HG03135 (cell line): ENCODE data around the gene TSBP1.
"Not testable (repeated sequence)": the region's sequence is repeated elsewhere in the genome, so short reads cannot be mapped to it uniquely, and the experiment has no call there.

Experiments used
- ATAC-seq: cut with Tn5 transposase; IDR thresholded peaks from one replicate; pipeline ENCODE4 v1.9.1; 2021; ENCODE audit warnings: mild to moderate bottlenecking, moderate library complexity; ENCODE audit not compliant: unreplicated experiment

The TSBP1 gene

GRCh38 chr6:32291543-32291942, 80.2 kb downstream of the TSBP1 start:
- ATAC-seq = no peak

DNA sequence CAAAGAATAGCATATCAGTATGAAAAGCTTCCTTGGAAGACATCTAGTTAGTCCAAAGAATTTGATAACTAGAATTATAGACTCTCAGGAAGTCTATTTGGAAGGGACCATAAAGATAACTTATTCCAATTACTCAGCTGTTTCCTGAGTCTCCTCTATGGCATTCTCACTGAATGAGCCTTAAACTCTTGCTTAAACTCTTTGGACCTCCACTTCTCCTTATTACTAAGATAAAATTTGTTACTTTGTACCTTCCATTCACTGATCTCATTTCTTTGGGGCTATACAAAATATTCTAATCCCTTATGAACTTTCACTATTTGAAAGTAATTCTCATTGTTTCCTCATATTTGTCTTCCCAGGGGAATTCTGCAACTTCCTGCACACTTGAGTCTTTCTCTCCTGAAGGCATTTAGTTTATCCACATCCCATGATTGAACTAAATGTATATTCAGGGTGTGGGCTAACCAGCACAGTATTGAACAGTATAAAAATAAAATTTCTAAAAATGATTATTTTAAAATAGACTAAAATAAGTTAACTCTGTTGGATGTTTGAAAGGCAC, 80.7 kb downstream of the TSBP1 start:
- no peak for ATAC-seq

DNA sequence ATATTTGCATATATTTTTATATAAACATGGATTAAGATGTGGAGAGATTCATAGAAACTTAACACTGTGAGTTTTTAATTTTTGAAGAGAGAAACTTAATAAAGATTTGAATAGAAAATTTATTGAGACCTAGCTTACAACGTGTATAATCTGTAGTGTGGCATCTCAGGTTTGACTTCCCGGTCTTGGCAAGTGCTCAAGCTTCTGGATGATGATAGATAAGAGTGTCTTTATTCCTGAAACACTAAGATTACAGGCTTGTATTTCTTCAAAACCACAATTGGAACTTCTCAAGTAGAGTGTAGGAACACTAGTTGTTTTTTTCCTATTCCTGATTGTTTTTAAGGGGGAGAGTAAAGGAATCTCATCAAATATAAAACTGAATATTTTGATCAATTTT, 83.3 kb downstream of the TSBP1 start:
- ATAC-seq = no peak

DNA sequence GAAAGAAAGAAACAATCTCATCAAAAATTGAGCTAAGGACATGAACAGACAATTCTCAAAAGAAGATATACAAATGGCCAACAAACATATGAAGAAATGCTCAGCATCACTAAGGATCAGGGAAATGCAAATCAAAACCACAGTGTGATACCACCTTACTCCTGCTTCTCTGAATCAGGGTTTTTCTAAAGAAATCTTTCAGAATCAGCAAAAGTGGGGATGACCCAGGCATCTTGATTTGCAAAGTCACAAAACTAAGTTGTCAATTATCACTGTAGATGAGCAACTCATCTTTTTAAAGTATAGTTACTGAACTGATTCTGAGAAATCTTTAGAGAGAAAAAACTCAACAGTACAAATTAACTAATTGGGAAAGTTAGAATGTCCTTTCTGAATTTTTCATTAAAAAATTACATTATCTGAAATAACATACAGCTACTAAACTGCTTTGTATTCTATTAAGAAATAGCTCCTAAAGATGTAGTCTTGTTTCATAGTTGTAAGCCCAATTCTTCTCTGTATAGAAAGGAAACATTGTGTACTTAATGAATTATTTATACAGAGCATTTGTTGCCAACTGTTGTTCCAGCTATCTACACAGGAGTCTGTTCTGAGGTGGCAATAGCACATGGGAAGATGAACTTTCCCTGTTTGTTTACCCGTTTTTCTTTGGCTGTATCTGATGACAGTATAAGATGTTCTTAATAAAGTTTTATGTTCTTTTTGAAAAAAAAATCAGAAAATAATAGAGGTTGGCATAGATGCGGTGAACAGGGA, 97.7 kb downstream of the TSBP1 start:
- not testable (repeated sequence) for ATAC-seq

DNA sequence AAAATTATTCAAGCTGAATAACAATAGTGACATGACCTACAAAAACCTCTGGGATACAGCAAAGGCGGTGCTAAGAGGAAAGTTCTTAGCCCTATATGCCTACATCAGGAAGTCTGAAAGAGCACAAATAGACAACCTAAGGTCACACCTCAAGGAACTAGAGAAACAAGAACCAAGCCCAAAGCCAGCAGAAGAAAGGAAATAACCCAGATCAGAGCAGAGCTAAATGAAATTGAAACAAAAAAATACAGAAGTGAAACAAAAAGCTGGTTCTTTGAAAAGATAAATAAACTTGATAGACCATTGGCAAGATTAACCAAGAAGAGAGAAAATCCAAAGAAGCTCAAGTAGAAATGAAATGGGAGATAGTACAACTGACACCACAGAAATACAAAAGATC, 100.3 kb downstream of the TSBP1 start:
- ATAC-seq = no peak

- not testable (repeated sequence) for ATAC-seq
These were observed 103.2 kb downstream of the TSBP1 start for GRCh38 chr6:32268459-32268858.

DNA sequence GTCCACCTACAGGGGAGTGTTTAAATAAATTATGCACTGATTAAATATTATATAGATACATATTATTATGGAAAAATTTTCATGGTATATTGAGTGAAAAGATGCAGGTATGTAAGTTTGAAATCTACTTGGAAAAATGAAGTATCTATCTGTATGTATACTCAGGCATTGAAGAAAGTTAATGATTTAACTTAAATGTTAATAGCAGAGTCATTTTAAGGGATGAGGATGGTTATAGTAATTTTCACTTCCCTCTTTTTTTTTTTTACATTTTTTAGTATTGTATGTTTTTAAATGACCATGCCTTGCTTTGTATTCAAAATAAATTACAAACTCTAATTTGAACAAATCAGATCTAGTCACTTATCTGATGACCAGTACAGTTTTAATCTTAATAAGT, 104.7 kb downstream of the TSBP1 start:
- no peak for ATAC-seq

GRCh38 chr6:32257262-32257661, 114.4 kb downstream of the TSBP1 start:
- ATAC-seq = not testable (repeated sequence)

- no peak for ATAC-seq
These were observed 116.2 kb downstream of the TSBP1 start for GRCh38 chr6:32255199-32256153.

- no peak for ATAC-seq
These were observed 116.9 kb downstream of the TSBP1 start for GRCh38 chr6:32254761-32255198.

DNA sequence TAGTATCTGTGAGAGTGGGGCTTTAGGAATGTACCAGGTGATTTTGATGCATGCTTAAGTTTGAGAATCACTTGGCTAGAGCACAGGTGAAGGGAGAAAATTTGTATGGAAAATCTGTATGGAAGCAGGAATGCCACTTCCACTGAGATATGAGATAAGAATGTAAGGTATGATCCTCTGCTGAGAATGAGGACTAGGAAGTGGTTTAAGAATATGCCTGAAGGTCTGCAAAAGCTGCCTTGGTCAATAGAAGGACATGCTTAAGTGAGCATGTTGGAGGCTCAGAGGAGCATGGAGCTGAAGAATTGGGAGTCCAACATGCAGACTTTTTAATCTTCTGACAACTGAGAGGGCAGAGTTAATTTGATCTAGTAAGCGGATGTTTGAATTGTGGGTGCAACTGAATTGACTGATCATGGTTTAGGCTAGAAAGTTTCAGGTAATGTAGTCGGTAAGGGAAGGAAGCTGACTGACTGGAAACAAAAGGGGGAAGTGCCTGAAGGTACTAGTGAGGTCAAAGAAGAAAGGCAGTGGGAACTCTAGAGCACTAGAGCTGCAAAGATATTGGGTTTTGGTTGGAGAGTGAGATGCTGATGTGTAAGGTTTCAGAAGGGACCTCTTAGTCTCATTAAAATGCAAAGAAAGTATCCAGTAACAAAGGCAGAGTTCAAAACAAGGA, 119.2 kb downstream of the TSBP1 start:
- no peak for ATAC-seq

DNA sequence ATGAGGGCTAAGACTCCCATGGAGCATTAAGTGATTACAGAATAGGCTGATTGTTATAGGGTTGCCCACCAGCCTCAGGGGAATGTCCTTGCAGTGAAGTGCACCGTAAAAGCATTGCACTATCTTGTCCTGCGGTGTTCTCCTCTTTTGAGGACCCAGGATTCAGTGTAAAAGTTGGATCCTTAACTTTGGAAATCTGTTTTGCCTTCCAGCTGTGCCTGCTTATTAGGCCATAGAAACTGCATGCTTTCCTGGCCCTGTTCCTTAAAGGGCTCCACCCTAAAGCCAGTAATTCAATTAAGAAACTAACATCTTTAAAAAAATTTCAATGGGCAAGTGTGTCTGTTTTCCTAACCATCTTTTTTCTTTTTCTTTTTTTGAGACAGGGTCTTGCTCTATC, 122.4 kb downstream of the TSBP1 start:
- no peak for ATAC-seq

DNA sequence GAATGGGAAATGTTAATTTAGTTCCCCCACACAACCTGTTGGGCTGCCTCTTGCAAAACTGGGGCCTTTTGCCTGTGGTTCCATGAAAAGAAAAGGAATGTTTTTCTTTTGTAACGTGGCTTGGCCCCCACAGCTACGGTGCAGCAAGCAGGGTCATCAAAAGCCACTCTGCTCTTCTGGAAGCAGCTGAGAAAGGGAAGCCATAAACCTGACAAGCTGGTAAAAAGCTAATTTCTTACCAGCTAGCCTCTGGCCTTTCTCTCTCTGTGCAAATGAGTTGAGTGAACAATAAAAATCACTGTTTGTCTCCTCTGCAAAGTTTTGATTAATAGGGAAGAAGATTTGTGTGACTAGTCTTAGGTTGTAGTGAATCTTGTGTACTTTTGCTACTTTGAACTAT, 124.3 kb downstream of the TSBP1 start:
- ATAC-seq = no peak

GRCh38 chr6:32244946-32245398, 126.7 kb downstream of the TSBP1 start:
- ATAC-seq = no peak

GRCh38 chr6:32244270-32244669, 127.4 kb downstream of the TSBP1 start:
- no peak for ATAC-seq
